ENCODE results near the gene ARMC9. TPM values are rescaled to one million over a fixed set of nuclear protein-coding genes. Genes with fewer than 3 reads are reported as not detected.
A peak's percentile ranks its signal among the peaks of the same experiment; 100 is the strongest.

ARMC9 gene
- total and polyA plus RNA-seq, 2 of the 13 experiments (the other 11 are each of a cell fraction or from before 2014, with no cell fraction given), result 9.1 to 12.8 TPM

GRCh38 chr2:231399853-231400680 lies 201.6 kb downstream of the ARMC9 start (continued):
- TF ChIP-seq ATF4 (CRISPR knock-in tag; IDR thresholded peaks at IDR 0.05) (no peak), ZNF407 (CRISPR knock-in tag; IDR thresholded peaks at IDR 0.05; ENCODE audit: not compliant biosample characterization) (no peak), ZFX (CRISPR knock-in tag; IDR thresholded peaks at IDR 0.05; ENCODE audit: low read depth) (peak; percentile 12; the same call in 1 of the 2 replicates), HMG20B (CRISPR knock-in tag; conservative IDR thresholded peaks at IDR 0.05) (no peak), AHDC1 (CRISPR knock-in tag; IDR thresholded peaks at IDR 0.05; ENCODE audit: borderline replicate concordance) (no peak), ZNF343 (CRISPR knock-in tag; IDR thresholded peaks at IDR 0.05) (no peak), SIX4 (CRISPR knock-in tag; IDR thresholded peaks at IDR 0.05) (no peak), GFI1 (CRISPR knock-in tag; IDR thresholded peaks at IDR 0.05; ENCODE audit: borderline replicate concordance) (no peak), BCL3 (CRISPR knock-in tag; IDR thresholded peaks at IDR 0.05) (0 out of 2 replicates have a peak, but pooled peaks have one; percentile 16), NFYB (CRISPR knock-in tag; IDR thresholded peaks at IDR 0.05) (no peak), ZNF430 (CRISPR knock-in tag; IDR thresholded peaks at IDR 0.05) (no peak)

All from HepG2 (cell line).